ENCODE measurements around the gene HMG20B.

HMG20B gene

GRCh38 chr19:3538258-3538929 is 34.4 kb upstream of the HMG20B start:
- no peak overlapping the region for H3K4me3 ChIP-seq (ENCODE audit: low read depth, low read length)
- no peak for DNase-seq
- H3K36me3 ChIP-seq (replicated peaks), result peaks cover 35% of the 10 kb centered on the region
- in situ Hi-C loops (cut with HindIII; ENCODE audit: low pct_ligation_motif_present, low sequenced_read_pairs), result no loop called here
- H3K27me3 ChIP-seq (replicated peaks), result no peaks in the 10 kb centered on the region
- H3K27ac ChIP-seq, result no peak overlapping the region
- no peak for TF ChIP-seq CTCF (IDR thresholded peaks at IDR 0.05; ENCODE audit: low read depth, low read length, missing control alignments)

DNA sequence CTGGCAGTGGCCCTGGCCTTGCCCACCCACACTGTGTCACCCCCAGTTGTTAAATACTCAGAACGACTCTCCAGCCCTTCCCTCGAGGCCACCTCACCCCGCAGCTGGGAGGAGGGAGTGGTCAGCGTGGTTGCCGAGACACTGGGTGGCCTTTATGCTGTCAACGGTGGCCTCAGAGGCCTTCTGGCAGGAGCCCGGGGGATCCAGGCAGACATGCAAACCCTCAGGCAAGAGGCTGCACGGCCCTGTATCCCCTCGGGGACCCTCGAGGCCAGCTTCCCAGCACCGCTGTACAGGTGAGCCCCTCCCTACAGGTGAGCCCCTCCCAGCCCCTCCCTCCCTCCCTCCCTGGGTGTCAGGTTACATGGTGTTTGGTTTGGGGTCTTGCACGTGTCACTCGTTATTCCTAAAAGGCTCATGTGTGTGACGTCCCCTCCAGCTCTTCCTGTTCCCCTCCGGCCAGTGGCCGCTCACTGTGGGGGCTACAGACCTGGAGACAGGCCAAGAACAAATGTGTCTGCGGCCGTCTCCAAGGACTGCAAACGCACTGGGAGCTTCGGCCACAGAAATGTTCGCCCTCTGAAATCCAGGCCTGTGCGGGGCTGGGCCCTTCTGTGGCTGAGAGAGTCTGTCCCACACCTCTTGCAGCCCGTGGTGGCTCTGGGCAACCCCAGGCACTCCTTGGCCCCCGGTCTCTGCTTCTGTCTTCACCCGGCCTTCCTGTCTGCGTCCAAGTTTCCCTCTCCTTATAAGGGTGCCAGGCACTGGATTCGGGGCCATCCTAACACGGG is 33.6 kb upstream of the HMG20B start, which contains the start of gene TEKTIP1:
TEKTIP1 (plus strand) TSS at position 210 of the 791 bp plus-strand sequence; CDS start at position 214, 4 bp downstream.
- no peak within 1 kb of the TSS for H3K27ac ChIP-seq

DNA sequence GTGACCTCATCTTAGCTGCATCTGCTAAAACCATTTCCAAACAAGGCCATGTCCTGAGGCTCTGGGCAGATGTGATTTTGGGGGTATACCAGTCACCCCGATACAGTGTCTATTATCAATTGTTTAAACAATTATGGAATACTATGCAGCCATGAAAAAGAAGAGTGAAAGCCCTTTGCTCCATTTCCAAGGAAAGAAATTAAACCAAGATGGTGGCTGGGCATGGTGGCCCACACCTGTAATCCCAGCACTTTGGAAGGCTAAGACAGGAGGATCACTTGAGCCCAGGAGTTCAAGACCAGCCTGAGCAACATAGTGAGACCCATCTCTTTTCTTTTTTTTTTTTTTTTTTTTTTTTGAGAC is 33.0 kb upstream of the HMG20B start:
- H3K36me3 ChIP-seq (replicated peaks), result peaks cover 37% of the 10 kb centered on the region
- H3K4me3 ChIP-seq (ENCODE audit: low read depth, low read length), result no peak overlapping the region
- H3K27ac ChIP-seq, result no peak overlapping the region
- H3K27me3 ChIP-seq (replicated peaks), result no peaks in the 10 kb centered on the region
- in situ Hi-C loops (cut with HindIII; ENCODE audit: low pct_ligation_motif_present, low sequenced_read_pairs), result no loop called here
- TF ChIP-seq CTCF (IDR thresholded peaks at IDR 0.05; ENCODE audit: low read depth, low read length, missing control alignments), result no peak
- no peak for DNase-seq

More for the DNA sequence above, 33.6 kb upstream of the HMG20B start, which contains the start of gene TEKTIP1:
- Histone ChIP-seq H3K27me3 (replicated peaks) (no peaks in the 10 kb centered on the region), H3K4me3 (ENCODE audit: low read depth, low read length) (no peak within 1 kb of the TSS), H3K36me3 (replicated peaks) (peaks cover 37% of the 10 kb centered on the region)
- no peak for TF ChIP-seq CTCF (IDR thresholded peaks at IDR 0.05; ENCODE audit: low read depth, low read length, missing control alignments)
- in situ Hi-C loops (cut with HindIII; ENCODE audit: low pct_ligation_motif_present, low sequenced_read_pairs), result no loop called here
- DNase-seq, result no peak

DNA sequence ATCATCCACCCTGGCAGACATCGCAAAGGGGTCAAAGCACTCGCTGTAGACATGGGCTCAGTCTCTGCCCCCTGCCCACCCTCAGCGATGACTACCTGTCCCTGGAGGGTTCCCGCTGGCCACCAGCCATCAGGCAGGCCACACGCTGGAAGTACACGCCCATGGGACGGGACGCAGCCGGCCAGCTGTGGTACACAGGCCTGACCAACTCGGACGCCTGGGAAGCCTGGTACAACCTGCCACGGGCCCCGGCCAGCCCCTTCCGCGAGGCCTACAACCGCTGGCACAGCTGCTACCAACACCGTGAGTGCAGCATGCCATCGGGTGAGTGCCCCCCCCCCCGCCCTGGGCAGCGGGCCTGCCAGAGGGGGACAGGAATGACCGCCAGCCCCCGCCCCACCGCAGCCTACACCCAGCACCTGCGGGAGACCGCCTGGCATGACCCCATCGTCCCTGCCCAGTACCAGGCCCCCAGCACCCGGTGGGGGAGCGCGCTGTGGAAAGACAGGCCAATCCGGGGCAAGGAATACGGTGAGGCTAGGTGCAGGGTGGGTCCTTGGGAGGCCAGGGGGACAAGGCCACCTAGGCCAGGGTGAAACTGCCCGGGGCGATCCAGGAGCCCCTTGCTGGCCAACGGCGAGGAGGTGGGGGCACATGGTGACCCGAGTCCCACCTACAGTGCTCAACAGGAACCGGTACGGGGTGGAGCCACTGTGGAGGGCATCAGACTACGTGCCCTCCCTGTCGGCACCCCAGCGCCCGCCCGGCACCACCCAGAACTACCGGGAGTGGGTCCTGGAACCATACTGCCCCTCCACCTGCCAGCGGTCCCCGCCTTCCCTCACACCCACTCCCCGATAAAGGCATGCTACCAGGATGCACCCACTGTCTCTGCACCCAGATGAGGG is 29.3 kb upstream of the HMG20B start:
- Histone ChIP-seq H3K27me3 (replicated peaks) (no peaks in the 10 kb centered on the region), H3K27ac (no peak overlapping the region), H3K36me3 (replicated peaks) (peaks cover 59% of the 10 kb centered on the region), H3K4me3 (ENCODE audit: low read depth, low read length) (no peak overlapping the region)
- in situ Hi-C loops (cut with HindIII; ENCODE audit: low pct_ligation_motif_present, low sequenced_read_pairs), result no loop called here
- no peak for TF ChIP-seq CTCF (IDR thresholded peaks at IDR 0.05; ENCODE audit: low read depth, low read length, missing control alignments)
- DNase-seq, result no peak

- DNase-seq, result no peak
- Histone ChIP-seq H3K4me3 (ENCODE audit: low read depth, low read length) (no peak overlapping the region), H3K27ac (no peak overlapping the region), H3K27me3 (replicated peaks) (no peaks in the 10 kb centered on the region), H3K36me3 (replicated peaks) (peaks cover 63% of the 10 kb centered on the region)
- in situ Hi-C loops (cut with HindIII; ENCODE audit: low pct_ligation_motif_present, low sequenced_read_pairs), result no loop called here
- TF ChIP-seq CTCF (IDR thresholded peaks at IDR 0.05; ENCODE audit: low read depth, low read length, missing control alignments), result no peak
Observed at GRCh38 chr19:3544058-3544376, 28.7 kb upstream of the HMG20B start.
